ENCODE measurements around the gene CCN6. TPM values are rescaled to one million over a fixed set of nuclear protein-coding genes. Genes with fewer than 3 reads are reported as not detected.

Gene CCN6
- total RNA-seq, 1 donor from 2014 or later, result not detected

DNA sequence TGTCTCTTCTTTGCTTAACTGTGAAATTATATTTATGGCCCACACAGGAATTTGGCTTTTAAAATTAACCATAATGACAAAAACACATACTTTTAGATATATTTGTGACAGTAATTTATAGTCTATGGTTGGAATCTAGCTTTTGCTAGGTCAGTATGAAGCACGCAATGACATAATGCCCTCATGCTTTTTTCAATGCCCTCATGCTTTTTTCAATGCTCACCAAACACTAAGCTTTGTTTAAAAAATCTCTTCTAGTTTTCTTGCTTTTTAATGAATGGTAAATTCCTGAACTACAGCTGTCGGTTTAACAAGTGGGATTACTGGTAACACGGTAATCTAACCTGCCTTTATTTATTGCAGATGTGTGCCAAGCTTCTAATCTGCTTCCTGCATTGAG is 12.7 kb downstream of the CCN6 start:
- Histone ChIP-seq H3K36me3 (peaks cover 32% of the 10 kb centered on the region), H3K27ac (replicated peaks) (no peak overlapping the region), H3K27me3 (ENCODE audit: low read depth) (no peaks in the 10 kb centered on the region), H3K4me3 (no peak overlapping the region), H3K9me3 (replicated peaks) (no peaks in the 10 kb centered on the region), H3K4me1 (peaks cover 15% of the 10 kb centered on the region)
- DNase-seq, result no peak
- TF ChIP-seq, protein P1, sequence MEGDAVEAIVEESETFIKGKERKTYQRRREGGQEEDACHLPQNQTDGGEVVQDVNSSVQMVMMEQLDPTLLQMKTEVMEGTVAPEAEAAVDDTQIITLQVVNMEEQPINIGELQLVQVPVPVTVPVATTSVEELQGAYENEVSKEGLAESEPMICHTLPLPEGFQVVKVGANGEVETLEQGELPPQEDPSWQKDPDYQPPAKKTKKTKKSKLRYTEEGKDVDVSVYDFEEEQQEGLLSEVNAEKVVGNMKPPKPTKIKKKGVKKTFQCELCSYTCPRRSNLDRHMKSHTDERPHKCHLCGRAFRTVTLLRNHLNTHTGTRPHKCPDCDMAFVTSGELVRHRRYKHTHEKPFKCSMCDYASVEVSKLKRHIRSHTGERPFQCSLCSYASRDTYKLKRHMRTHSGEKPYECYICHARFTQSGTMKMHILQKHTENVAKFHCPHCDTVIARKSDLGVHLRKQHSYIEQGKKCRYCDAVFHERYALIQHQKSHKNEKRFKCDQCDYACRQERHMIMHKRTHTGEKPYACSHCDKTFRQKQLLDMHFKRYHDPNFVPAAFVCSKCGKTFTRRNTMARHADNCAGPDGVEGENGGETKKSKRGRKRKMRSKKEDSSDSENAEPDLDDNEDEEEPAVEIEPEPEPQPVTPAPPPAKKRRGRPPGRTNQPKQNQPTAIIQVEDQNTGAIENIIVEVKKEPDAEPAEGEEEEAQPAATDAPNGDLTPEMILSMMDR (IDR thresholded peaks at IDR 0.05; ENCODE audit: borderline replicate concordance), result no peak
- intact Hi-C loops (cut with micrococcal nuclease), result no loop called here

DNA sequence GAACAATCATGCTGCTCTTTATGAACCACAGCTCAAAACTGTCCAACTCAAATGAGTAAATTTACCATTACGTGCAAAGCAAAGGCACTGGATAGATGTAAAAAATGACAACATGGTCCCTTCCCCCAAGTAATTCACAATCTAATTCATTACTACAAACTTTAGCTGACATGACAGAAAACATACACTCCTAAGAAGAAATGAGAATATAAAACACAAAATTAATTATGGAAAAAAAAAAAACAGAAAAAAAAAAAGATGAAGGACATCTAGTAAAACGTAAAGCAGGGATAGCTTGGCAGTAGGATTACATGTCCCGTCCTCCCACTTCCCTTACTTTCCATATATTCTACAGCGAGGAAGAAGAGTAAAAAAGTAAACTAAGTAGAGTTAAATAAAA is 27.7 kb downstream of the CCN6 start:
- Histone ChIP-seq H3K27ac (replicated peaks) (no peak overlapping the region), H3K9me3 (replicated peaks) (no peaks in the 10 kb centered on the region), H3K36me3 (peaks cover 83% of the 10 kb centered on the region), H3K27me3 (ENCODE audit: low read depth) (no peaks in the 10 kb centered on the region), H3K4me3 (no peak overlapping the region), H3K4me1 (peaks cover 33% of the 10 kb centered on the region)
- TF ChIP-seq, protein P1 (IDR thresholded peaks at IDR 0.05; ENCODE audit: borderline replicate concordance), result no peak
- intact Hi-C loops (cut with micrococcal nuclease), result no loop called here
- DNase-seq, result no peak

DNA sequence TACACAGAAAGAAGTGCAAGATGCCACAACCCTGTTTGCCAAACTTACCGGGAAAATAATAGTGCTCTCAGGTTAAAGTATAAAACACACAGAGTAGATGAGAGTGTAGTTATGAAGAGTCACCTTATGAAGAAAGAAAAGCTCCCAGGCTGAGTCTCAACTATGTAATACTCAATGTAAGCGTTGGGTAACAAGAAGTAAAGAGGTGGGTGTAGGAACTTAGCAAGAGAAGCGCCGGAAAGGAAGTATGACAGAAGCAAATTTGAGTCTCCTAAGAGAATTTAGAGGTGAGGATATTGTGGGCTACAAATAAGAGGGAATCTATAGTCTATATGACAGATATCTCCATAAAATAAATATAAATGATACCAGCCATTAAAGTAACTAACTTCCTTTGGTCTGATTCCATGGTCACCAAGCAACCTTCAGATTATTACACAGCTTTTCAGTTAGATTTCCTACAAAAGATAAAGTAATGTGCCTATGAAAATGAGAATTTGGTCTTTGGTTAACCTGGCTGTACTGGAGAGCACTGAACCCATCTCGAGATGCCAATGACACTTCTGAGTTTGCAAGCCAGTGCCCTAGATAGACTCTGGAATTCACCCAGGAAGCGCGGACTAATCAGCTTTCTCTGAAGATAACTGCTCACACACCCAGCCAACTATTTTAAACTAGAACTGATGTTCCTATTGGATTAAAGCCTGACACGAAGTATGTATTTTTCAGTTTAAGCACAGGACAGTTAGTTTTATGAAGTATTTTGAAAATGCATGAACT is 31.6 kb downstream of the CCN6 start:
- Histone ChIP-seq H3K27ac (replicated peaks) (peak overlapping the region; percentile 93), H3K9me3 (replicated peaks) (no peaks in the 10 kb centered on the region), H3K36me3 (peaks cover 44% of the 10 kb centered on the region), H3K4me3 (peak overlapping the region; percentile 85), H3K27me3 (ENCODE audit: low read depth) (no peaks in the 10 kb centered on the region), H3K4me1 (peaks cover 41% of the 10 kb centered on the region)
- intact Hi-C loops (cut with micrococcal nuclease), result no loop called here
- DNase-seq, result peak; percentile 23
- TF ChIP-seq, protein P1 (IDR thresholded peaks at IDR 0.05; ENCODE audit: borderline replicate concordance), result no peak

DNA sequence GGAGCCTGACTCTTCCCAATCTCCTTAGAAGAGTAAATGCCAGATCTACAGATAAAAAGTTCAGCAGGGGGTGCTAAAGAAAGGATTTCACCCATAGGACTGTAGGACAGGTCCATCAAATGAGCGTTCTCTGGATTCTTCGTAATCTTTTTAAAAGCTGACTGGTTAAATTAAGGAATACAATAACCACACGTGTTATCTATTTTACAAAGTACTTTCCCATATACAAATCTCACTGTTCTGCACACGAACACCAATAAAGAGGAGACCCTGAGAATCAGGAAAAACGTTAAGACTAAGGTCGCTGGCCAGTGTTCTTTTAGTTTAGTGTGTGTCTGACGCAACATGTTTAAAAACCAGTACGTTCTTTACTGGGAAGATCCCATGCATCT is 32.8 kb downstream of the CCN6 start:
- H3K9me3 ChIP-seq (replicated peaks), result no peaks in the 10 kb centered on the region
- no peaks in the 10 kb centered on the region for H3K27me3 ChIP-seq (ENCODE audit: low read depth)
- intact Hi-C loops (cut with micrococcal nuclease), result no loop called here
- H3K4me1 ChIP-seq, result peaks cover 49% of the 10 kb centered on the region
- H3K27ac ChIP-seq (replicated peaks), result peak overlapping the region; percentile 93
- TF ChIP-seq, protein P1 (IDR thresholded peaks at IDR 0.05; ENCODE audit: borderline replicate concordance), result peak; percentile 17
- H3K36me3 ChIP-seq, result peaks cover 32% of the 10 kb centered on the region
- no peak for DNase-seq
- H3K4me3 ChIP-seq, result peak overlapping the region; percentile 85

DNA sequence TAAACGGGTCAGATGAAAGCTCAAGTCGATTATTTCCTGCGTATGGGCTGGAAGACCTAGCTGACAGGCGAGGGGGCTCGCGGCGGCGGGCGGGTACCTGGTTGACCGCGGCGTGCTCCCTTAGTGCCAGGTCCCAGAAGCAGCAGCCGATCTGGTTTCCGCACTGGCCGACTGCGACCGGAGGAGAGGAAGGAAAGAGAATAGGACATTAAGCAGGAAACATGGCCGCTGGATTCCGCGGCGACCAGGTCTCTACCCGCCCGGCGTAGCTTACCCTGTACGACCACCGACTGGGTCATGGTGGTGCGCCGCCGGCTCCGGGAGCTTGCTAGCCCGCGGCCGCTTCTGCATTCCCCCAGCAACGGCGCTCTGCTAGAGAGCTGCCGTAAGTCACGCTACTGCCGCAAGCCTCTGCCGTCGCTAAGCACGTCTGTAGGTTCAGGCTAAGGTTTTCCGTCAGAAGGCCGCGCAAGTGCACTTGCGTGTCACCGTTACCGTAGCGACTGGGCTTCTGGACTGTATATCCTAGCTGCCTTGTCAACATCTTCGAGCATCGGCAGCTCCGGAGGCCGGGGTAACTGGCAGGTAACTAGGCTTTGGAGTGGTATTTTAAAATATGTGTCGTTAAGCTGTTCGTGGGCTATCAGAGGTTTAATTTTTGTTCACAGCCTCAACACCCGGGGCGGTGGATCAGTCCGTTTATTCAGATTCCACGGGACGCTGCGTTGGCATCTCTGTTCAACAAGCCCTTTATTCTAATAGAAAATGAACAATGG is 33.4 kb downstream of the CCN6 start, which contains the start of the genes FAM229B and TUBE1:
Gene FAM229B (plus strand): TSS at position 456 of the 776 bp plus-strand sequence. CDS start 11,693 bp downstream, outside the sequence.
Gene TUBE1 (minus strand): TSS at position 347 of the 776 bp plus-strand sequence. CDS start 48 bp downstream, at position 299.
- Histone ChIP-seq H3K27me3 (ENCODE audit: low read depth) (no peaks in the 10 kb centered on the region), H3K4me1 (peaks cover 51% of the 10 kb centered on the region), H3K9me3 (replicated peaks) (no peaks in the 10 kb centered on the region), H3K36me3 (peaks cover 29% of the 10 kb centered on the region), H3K27ac (replicated peaks) (peak within 1 kb of the TSS; percentile 93), H3K4me3 (peak within 1 kb of the TSS; percentile 85)
- intact Hi-C loops (cut with micrococcal nuclease), result no loop called here
- peak; percentile 90 for DNase-seq
- TF ChIP-seq, protein P1 (IDR thresholded peaks at IDR 0.05; ENCODE audit: borderline replicate concordance), result peak; percentile 27

Data from left ventricle myocardium inferior (tissue), 1 donor.